Panc1 (cell line): ENCODE data around the gene PLCH1. TPM values are rescaled to one million over a fixed set of nuclear protein-coding genes. Genes with fewer than 3 reads are reported as not detected.

Experiments
- ATAC-seq: fragments of 200-7000 bp; cut with Tn5 transposase; 2 replicates; pipeline ENCODE4 v1.9.1; 2020; ENCODE audit warnings: mild to moderate bottlenecking, moderate library complexity
- BruUV-seq: library from RNA; stranded (reverse); fragments of 400-500 nt; replicated peaks from 2 replicates; lab custom pipeline; 2021; lab: Mats Ljungman, UMichigan
- CTCF ChIA-PET: fragments of 300-600 bp; sonication (Branson Sonifier 250); formaldehyde crosslinking; loops from one replicate; lab custom pipeline; 2022; ENCODE audit warnings: antibody characterized with exemption; lab: Charles Lee
- POLR2A ChIA-PET: fragments of 300-600 bp; sonication (Branson Sonifier 250); formaldehyde crosslinking; loops from one replicate; lab custom pipeline; 2022; ENCODE audit warnings: antibody characterized with exemption; lab: Charles Lee
- DNase-seq: peaks from one replicate; pipeline ENCODE4 v3.0.0-alpha.2; 2010; ENCODE audit warnings: low read depth, low spot score
- H3K27ac ChIP-seq: 2 replicates; pipeline ENCODE4 v1.5.1; 2011; ENCODE audit warnings: mild to moderate bottlenecking, low read length, inconsistent platforms
- H3K27me3 ChIP-seq: fragments of 200-500 bp; sonication (Bioruptor generic); 2 replicates; pipeline ENCODE4 v1.6.0; 2014; ENCODE audit warnings: low read length, inconsistent platforms; ENCODE audit not compliant: control insufficient read depth, insufficient read depth
- H3K36me3 ChIP-seq: fragments of 200-500 bp; sonication (Bioruptor generic); 2 replicates; pipeline ENCODE4 v1.5.1; 2014; ENCODE audit warnings: inconsistent platforms, mild to moderate bottlenecking, low read length, moderate library complexity; ENCODE audit not compliant: control insufficient read depth, insufficient read depth
- H3K4me1 ChIP-seq: 2 replicates; pipeline ENCODE4 v1.5.1; 2011; ENCODE audit warnings: inconsistent platforms, mild to moderate bottlenecking, low read length, moderate library complexity; ENCODE audit not compliant: control insufficient read depth, insufficient read depth
- H3K4me3 ChIP-seq, 2 experiments: 2 replicates each; pipeline ENCODE4 v1.5.1; 2011 to 2012; ENCODE audit warnings: low read depth in 2 of 2, low read length in 2 of 2, mild to moderate bottlenecking in 2 of 2, inconsistent platforms in 1 of 2, moderate library complexity in 1 of 2
- H3K9me3 ChIP-seq: fragments of 200-500 bp; sonication (Bioruptor generic); 2 replicates; pipeline ENCODE4 v1.5.1; 2014; ENCODE audit warnings: low read depth, mild to moderate bottlenecking, inconsistent platforms, low read length, moderate library complexity; ENCODE audit not compliant: control insufficient read depth, insufficient read depth
- POLR2AphosphoS5 ChIP-seq: IDR thresholded peaks from 2 replicates; pipeline ENCODE4 v1.6.1; 2012; ENCODE audit warnings: mild to moderate bottlenecking, low read depth, low read length, moderate library complexity
- SIN3A ChIP-seq: IDR thresholded peaks from 2 replicates; pipeline ENCODE4 v1.6.1; 2012; ENCODE audit warnings: low read depth, mild to moderate bottlenecking, low read length, moderate library complexity, borderline replicate concordance; ENCODE audit not compliant: insufficient read depth
- TCF7L2 ChIP-seq: IDR thresholded peaks from 2 replicates; pipeline ENCODE4 v1.6.1; 2011; ENCODE audit warnings: mild to moderate bottlenecking, low read depth, low read length, inconsistent platforms
- in situ Hi-C: cut with HindIII; loops from 2 replicates; pipeline ENCODE4 v1.10.0; 2016; ENCODE audit warnings: low sequenced_read_pairs, low pct_unique_long_range_greater_than_20kb
- intact Hi-C: fragments of 100-400 bp; cut with micrococcal nuclease; formaldehyde crosslinking; loops from one replicate; pipeline ENCODE4 v1.10.0; 2022; ENCODE audit not compliant: unreplicated experiment
- total RNA-seq: library from RNA; stranded (reverse); gene quantifications from one replicate; pipeline ENCODE4 v1.2.1, GENCODE V29; 2021; ENCODE audit not compliant: unreplicated experiment
- TF ChIP-seq, protein P1 (sequence below): fragments of 450-650 bp; IDR thresholded peaks from 2 replicates; pipeline ENCODE4 v1.5.1; 2017; ENCODE audit warnings: mild to moderate bottlenecking
- TF ChIP-seq, protein P2 (sequence below), 2 experiments: IDR thresholded peaks; 2 replicates each; pipeline ENCODE4 v1.6.1; 2011 to 2012; ENCODE audit warnings: low read depth in 2 of 2, control low read depth in 1 of 2, low read length in 1 of 2, mild to moderate bottlenecking in 1 of 2, moderate library complexity in 1 of 2; ENCODE audit not compliant: insufficient read depth in 1 of 2

The PLCH1 gene
- total RNA-seq, 1 experiment from 2014 or later, result 0.03 TPM

- ATAC-seq, result no peak
- Histone ChIP-seq H3K4me1 (no peaks in the 10 kb centered on the region), H3K36me3 (no peaks in the 10 kb centered on the region), H3K9me3 (no peaks in the 10 kb centered on the region), H3K27ac (no peak overlapping the region), H3K4me3 (no peak overlapping the region), H3K27me3 (no peaks in the 10 kb centered on the region)
- ChIA-PET POLR2A (no interaction called here), CTCF (no interaction called here)
- no peak for DNase-seq
- intact Hi-C loops (loop anchor here (10.0 kb wide), 1 partner anchor 498 kb away; the partner anchor contains the start of gene SLC33A1), in situ Hi-C loops (no loop called here)
- no TSS peak for BruUV-seq
- no peak for TF ChIP-seq SIN3A
- TF ChIP-seq, protein P1, sequence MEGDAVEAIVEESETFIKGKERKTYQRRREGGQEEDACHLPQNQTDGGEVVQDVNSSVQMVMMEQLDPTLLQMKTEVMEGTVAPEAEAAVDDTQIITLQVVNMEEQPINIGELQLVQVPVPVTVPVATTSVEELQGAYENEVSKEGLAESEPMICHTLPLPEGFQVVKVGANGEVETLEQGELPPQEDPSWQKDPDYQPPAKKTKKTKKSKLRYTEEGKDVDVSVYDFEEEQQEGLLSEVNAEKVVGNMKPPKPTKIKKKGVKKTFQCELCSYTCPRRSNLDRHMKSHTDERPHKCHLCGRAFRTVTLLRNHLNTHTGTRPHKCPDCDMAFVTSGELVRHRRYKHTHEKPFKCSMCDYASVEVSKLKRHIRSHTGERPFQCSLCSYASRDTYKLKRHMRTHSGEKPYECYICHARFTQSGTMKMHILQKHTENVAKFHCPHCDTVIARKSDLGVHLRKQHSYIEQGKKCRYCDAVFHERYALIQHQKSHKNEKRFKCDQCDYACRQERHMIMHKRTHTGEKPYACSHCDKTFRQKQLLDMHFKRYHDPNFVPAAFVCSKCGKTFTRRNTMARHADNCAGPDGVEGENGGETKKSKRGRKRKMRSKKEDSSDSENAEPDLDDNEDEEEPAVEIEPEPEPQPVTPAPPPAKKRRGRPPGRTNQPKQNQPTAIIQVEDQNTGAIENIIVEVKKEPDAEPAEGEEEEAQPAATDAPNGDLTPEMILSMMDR, result 0 out of 2 replicates have a peak, but pooled peaks have one; percentile 8
- no peak for TF ChIP-seq TCF7L2
- TF ChIP-seq, protein P2, sequence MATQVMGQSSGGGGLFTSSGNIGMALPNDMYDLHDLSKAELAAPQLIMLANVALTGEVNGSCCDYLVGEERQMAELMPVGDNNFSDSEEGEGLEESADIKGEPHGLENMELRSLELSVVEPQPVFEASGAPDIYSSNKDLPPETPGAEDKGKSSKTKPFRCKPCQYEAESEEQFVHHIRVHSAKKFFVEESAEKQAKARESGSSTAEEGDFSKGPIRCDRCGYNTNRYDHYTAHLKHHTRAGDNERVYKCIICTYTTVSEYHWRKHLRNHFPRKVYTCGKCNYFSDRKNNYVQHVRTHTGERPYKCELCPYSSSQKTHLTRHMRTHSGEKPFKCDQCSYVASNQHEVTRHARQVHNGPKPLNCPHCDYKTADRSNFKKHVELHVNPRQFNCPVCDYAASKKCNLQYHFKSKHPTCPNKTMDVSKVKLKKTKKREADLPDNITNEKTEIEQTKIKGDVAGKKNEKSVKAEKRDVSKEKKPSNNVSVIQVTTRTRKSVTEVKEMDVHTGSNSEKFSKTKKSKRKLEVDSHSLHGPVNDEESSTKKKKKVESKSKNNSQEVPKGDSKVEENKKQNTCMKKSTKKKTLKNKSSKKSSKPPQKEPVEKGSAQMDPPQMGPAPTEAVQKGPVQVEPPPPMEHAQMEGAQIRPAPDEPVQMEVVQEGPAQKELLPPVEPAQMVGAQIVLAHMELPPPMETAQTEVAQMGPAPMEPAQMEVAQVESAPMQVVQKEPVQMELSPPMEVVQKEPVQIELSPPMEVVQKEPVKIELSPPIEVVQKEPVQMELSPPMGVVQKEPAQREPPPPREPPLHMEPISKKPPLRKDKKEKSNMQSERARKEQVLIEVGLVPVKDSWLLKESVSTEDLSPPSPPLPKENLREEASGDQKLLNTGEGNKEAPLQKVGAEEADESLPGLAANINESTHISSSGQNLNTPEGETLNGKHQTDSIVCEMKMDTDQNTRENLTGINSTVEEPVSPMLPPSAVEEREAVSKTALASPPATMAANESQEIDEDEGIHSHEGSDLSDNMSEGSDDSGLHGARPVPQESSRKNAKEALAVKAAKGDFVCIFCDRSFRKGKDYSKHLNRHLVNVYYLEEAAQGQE (IDR thresholded peaks at IDR 0.05; ENCODE audit: insufficient read depth in 1 of 2, low read depth in 2 of 2, low read length in 1 of 2), result no peak
- TF ChIP-seq POLR2AphosphoS5, result no peak
These were observed 388.1 kb downstream of the PLCH1 start for GRCh38 chr3:155356594-155357370.

- intact Hi-C loops, result loop anchor here (10.0 kb wide), 1 partner anchor 500 kb away; the partner anchor contains the start of gene SLC33A1
- Histone ChIP-seq H3K36me3 (no peaks in the 10 kb centered on the region), H3K4me3 (no peak overlapping the region), H3K9me3 (no peaks in the 10 kb centered on the region), H3K4me1 (no peaks in the 10 kb centered on the region), H3K27ac (no peak overlapping the region), H3K27me3 (no peaks in the 10 kb centered on the region)
- POLR2A ChIA-PET, result no interaction called here
- TF ChIP-seq TCF7L2 (no peak), SIN3A (no peak), POLR2AphosphoS5 (no peak)
- TF ChIP-seq, protein P1, result no peak
- TF ChIP-seq, protein P2 (IDR thresholded peaks at IDR 0.05; ENCODE audit: insufficient read depth in 1 of 2, low read depth in 2 of 2, low read length in 1 of 2), result no peak
- CTCF ChIA-PET, result no interaction called here
- ATAC-seq (no peak), DNase-seq (no peak)
- in situ Hi-C loops, result no loop called here
- no TSS peak for BruUV-seq
These were observed 390.2 kb downstream of the PLCH1 start for GRCh38 chr3:155354658-155355057.
